ENCODE data around the gene CCT5.

Gene CCT5

DNA sequence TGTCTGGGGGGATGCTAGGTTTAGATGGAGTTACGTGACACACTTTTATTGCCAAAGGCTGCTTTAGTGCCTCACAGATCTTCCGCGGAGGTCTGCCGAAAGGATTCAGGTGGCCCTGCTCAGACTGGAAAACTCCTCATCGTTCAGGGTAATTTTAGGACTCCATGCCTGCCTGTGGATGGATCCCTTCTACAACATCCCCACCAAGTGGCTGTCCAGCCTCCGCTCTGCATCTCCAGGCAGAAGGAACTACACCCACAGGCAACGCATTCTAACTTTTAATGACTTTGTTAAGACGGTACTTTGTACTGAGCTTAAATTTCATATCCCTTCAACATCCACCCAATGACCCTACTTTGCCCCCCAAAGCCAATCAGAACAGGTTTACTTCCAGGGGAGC lies 29.8 kb upstream of the CCT5 start:
- Histone ChIP-seq H3K4me3 (ENCODE audit: low read depth, low read length) (no peak overlapping the region), H3K9me3 (ENCODE audit: control insufficient read depth, insufficient read depth, low read depth, low read length) (no peaks in the 10 kb centered on the region), H3K27ac (ENCODE audit: extremely low read depth, low read depth, low read length) (no peak overlapping the region), H3K4me1 (ENCODE audit: control insufficient read depth, insufficient read depth, low read length) (no peaks in the 10 kb centered on the region), H3K36me3 (ENCODE audit: control insufficient read depth in 2 of 2, insufficient read depth in 1 of 2, low read length in 2 of 2) (peaks cover 0 to 3% of the 10 kb centered on the region in 2 experiments; a peak in 1 of 3 replicates)
- ChIA-PET CTCF (interaction anchor here (1.5 kb wide), 1 partner anchor 19 kb away, joined by 5 read pairs; no protein-coding TSS in a partner anchor), POLR2A (interaction anchor here (1.2 kb wide), 1 partner anchor 16 kb away, joined by 3 read pairs; no protein-coding TSS in a partner anchor)
- TF ChIP-seq, protein P1, sequence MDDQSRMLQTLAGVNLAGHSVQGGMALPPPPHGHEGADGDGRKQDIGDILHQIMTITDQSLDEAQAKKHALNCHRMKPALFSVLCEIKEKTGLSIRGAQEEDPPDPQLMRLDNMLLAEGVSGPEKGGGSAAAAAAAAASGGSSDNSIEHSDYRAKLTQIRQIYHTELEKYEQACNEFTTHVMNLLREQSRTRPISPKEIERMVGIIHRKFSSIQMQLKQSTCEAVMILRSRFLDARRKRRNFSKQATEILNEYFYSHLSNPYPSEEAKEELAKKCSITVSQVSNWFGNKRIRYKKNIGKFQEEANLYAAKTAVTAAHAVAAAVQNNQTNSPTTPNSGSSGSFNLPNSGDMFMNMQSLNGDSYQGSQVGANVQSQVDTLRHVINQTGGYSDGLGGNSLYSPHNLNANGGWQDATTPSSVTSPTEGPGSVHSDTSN (CRISPR knock-in tag; IDR thresholded peaks at IDR 0.05) = no peak
- TF ChIP-seq, protein P2, sequence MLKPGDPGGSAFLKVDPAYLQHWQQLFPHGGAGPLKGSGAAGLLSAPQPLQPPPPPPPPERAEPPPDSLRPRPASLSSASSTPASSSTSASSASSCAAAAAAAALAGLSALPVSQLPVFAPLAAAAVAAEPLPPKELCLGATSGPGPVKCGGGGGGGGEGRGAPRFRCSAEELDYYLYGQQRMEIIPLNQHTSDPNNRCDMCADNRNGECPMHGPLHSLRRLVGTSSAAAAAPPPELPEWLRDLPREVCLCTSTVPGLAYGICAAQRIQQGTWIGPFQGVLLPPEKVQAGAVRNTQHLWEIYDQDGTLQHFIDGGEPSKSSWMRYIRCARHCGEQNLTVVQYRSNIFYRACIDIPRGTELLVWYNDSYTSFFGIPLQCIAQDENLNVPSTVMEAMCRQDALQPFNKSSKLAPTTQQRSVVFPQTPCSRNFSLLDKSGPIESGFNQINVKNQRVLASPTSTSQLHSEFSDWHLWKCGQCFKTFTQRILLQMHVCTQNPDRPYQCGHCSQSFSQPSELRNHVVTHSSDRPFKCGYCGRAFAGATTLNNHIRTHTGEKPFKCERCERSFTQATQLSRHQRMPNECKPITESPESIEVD (tag by site-specific recombination; IDR thresholded peaks at IDR 0.05) = no peak
- TF ChIP-seq ZNF701 (tag by site-specific recombination; IDR thresholded peaks at IDR 0.05) (no peak), ZNF776 (tag by site-specific recombination; IDR thresholded peaks at IDR 0.05; ENCODE audit: borderline replicate concordance) (no peak)
- TF ChIP-seq, protein P3, sequence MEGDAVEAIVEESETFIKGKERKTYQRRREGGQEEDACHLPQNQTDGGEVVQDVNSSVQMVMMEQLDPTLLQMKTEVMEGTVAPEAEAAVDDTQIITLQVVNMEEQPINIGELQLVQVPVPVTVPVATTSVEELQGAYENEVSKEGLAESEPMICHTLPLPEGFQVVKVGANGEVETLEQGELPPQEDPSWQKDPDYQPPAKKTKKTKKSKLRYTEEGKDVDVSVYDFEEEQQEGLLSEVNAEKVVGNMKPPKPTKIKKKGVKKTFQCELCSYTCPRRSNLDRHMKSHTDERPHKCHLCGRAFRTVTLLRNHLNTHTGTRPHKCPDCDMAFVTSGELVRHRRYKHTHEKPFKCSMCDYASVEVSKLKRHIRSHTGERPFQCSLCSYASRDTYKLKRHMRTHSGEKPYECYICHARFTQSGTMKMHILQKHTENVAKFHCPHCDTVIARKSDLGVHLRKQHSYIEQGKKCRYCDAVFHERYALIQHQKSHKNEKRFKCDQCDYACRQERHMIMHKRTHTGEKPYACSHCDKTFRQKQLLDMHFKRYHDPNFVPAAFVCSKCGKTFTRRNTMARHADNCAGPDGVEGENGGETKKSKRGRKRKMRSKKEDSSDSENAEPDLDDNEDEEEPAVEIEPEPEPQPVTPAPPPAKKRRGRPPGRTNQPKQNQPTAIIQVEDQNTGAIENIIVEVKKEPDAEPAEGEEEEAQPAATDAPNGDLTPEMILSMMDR (tag by site-specific recombination; IDR thresholded peaks at IDR 0.05) = no peak

DNA sequence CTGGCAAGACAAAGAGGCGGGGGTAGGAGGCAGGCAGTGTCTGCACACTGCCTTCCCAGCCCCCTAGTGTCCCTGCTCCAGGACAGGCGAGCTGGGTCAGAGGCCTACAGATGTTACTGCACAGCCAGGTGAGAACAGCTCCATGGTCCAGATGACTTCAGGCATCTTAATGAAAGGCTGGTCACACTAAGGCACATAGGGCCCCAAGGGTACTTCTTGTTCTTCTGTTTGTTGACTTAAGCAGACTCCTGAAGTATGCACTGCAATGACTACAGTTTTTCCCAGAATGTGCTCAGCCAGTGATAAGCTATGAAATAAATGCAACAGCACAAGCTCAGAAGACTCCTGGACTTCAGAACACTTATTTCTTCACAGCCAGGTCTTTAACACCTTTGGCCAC lies 27.8 kb upstream of the CCT5 start:
- Histone ChIP-seq H3K4me3 (ENCODE audit: low read depth, low read length) (no peak overlapping the region), H3K27ac (ENCODE audit: extremely low read depth, low read depth, low read length) (no peak overlapping the region), H3K4me1 (ENCODE audit: control insufficient read depth, insufficient read depth, low read length) (no peaks in the 10 kb centered on the region), H3K36me3 (ENCODE audit: control insufficient read depth in 2 of 2, insufficient read depth in 1 of 2, low read length in 2 of 2) (peaks cover 3% of the 10 kb centered on the region in 2 experiments; a peak in 2 of 3 replicates), H3K9me3 (ENCODE audit: control insufficient read depth, insufficient read depth, low read depth, low read length) (no peaks in the 10 kb centered on the region)
- TF ChIP-seq OSR2 (tag by site-specific recombination; IDR thresholded peaks at IDR 0.05) (no peak), ZNF677 (tag by site-specific recombination; IDR thresholded peaks at IDR 0.05) (no peak), ZNF266 (tag by site-specific recombination; IDR thresholded peaks at IDR 0.05; ENCODE audit: low read depth) (no peak), GFI1B (tag by site-specific recombination; IDR thresholded peaks at IDR 0.05) (no peak), KLF16 (tag by site-specific recombination; IDR thresholded peaks at IDR 0.05) (no peak), ZNF274 (IDR thresholded peaks at IDR 0.05; ENCODE audit: low read length) (no peak), ZNF274 (tag by site-specific recombination; IDR thresholded peaks at IDR 0.05; ENCODE audit: borderline replicate concordance) (no peak), KLF1 (tag by site-specific recombination; IDR thresholded peaks at IDR 0.05) (no peak), ZNF114 (tag by site-specific recombination; IDR thresholded peaks at IDR 0.05) (no peak), ZNF2 (tag by site-specific recombination; IDR thresholded peaks at IDR 0.05) (no peak), ZBTB20 (tag by site-specific recombination; IDR thresholded peaks at IDR 0.05) (no peak), ZNF140 (tag by site-specific recombination; IDR thresholded peaks at IDR 0.05) (no peak), KLF8 (tag by site-specific recombination; IDR thresholded peaks at IDR 0.05) (no peak)
- TF ChIP-seq, protein P4, sequence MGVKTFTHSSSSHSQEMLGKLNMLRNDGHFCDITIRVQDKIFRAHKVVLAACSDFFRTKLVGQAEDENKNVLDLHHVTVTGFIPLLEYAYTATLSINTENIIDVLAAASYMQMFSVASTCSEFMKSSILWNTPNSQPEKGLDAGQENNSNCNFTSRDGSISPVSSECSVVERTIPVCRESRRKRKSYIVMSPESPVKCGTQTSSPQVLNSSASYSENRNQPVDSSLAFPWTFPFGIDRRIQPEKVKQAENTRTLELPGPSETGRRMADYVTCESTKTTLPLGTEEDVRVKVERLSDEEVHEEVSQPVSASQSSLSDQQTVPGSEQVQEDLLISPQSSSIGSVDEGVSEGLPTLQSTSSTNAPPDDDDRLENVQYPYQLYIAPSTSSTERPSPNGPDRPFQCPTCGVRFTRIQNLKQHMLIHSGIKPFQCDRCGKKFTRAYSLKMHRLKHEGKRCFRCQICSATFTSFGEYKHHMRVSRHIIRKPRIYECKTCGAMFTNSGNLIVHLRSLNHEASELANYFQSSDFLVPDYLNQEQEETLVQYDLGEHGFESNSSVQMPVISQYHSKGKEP (tag by site-specific recombination; IDR thresholded peaks at IDR 0.05) = no peak
- POLR2A ChIA-PET = no interaction called here
- CTCF ChIA-PET = interaction anchor here (1.5 kb wide), 1 partner anchor 20 kb away, joined by 8 read pairs; no protein-coding TSS in a partner anchor
